Spleen (tissue), 11 donors: ENCODE measurements around the gene CBFA2T2. TPM values are rescaled to one million over a fixed set of nuclear protein-coding genes. Genes with fewer than 3 reads are reported as not detected.
"Not testable (repeated sequence)": the region's sequence is repeated elsewhere in the genome, so short reads cannot be mapped to it uniquely, and the experiment has no call there.

Experiments used
- DNase-seq: peaks from one replicate; pipeline ENCODE4 v3.0.0-alpha.2; 2020
- H3K27ac ChIP-seq, 8 donors: fragments of 200-600 bp; sonication (generic) in 7 of 8; 1 replicate in 4 of 8; 2 replicates in 4 of 8; pipeline versions ENCODE4 v1.5.0 to v1.8.0; 2016 to 2021; ENCODE audit warnings: inconsistent platforms in 4 of 8, mild to moderate bottlenecking in 4 of 8, moderate library complexity in 1 of 8
- H3K27me3 ChIP-seq, 7 donors: fragments of 200-600 bp; sonication (generic) in 6 of 7; replicated peaks in 1 of 7; 1 replicate in 4 of 7; 2 replicates in 3 of 7; pipeline versions ENCODE4 v1.5.0 to v1.8.0; 2016 to 2021; ENCODE audit warnings: inconsistent platforms in 3 of 7, mild to moderate bottlenecking in 1 of 7
- H3K36me3 ChIP-seq, 6 donors: fragments of 200-600 bp; sonication (generic) in 5 of 6; 1 replicate in 4 of 6; 2 replicates in 2 of 6; pipeline versions ENCODE4 v1.5.0 to v1.8.0; 2016 to 2021; ENCODE audit warnings: inconsistent platforms in 2 of 6
- H3K4me1 ChIP-seq, 6 donors: fragments of 200-600 bp; sonication (generic) in 5 of 6; 1 replicate in 3 of 6; 2 replicates in 3 of 6; pipeline versions ENCODE4 v1.5.0 to v1.8.0; 2016 to 2021; ENCODE audit warnings: inconsistent platforms in 3 of 6
- H3K4me3 ChIP-seq, 8 donors: fragments of 200-600 bp; sonication (generic) in 7 of 8; 1 replicate in 4 of 8; 2 replicates in 4 of 8; pipeline versions ENCODE4 v1.5.0 to v1.8.0; 2016 to 2021; ENCODE audit warnings: inconsistent platforms in 4 of 8, mild to moderate bottlenecking in 4 of 8, moderate library complexity in 2 of 8
- H3K9me3 ChIP-seq, 8 donors: fragments of 200-600 bp; sonication (generic) in 7 of 8; 1 replicate in 4 of 8; 2 replicates in 4 of 8; pipeline versions ENCODE4 v1.5.0 to v1.8.0; 2016 to 2021; ENCODE audit warnings: inconsistent platforms in 4 of 8
- POLR2A ChIP-seq, 3 donors: fragments of 450-650 bp; IDR thresholded peaks; one replicate each; pipeline ENCODE4 v1.5.1; 2017; ENCODE audit warnings: antibody characterized with exemption in 3 of 3, mild to moderate bottlenecking in 1 of 3
- POLR2AphosphoS5 ChIP-seq, 3 donors: sonication (generic); formaldehyde crosslinking; IDR thresholded peaks; one replicate each; pipeline ENCODE4 v1.5.1; 2017; ENCODE audit warnings: antibody characterized with exemption in 3 of 3
- WGBS, 5 donors: extraction: QIAGEN DNeasy Blood & Tissue Kit in 3 of 5; methylation state at CpG; one replicate each; pipeline versions ENCODE4 v1.1.5 to v1.1.7; 2013 to 2018; 5-methylcytosine and 5-hydroxymethylcytosine counted together
- intact Hi-C: fragments of 100-400 bp; cut with DNase I; formaldehyde crosslinking; loops from one replicate; pipeline ENCODE4 v1.15.0; 2023; ENCODE audit warnings: low total_unique reads
- polyA plus RNA-seq, 3 donors: library from polyadenylated mRNA; stranded (reverse); fragments of 200-250 nt; gene quantifications; one replicate each; pipeline ENCODE4 v1.2.1, GENCODE V29; 2013
- total RNA-seq, 7 donors: library from RNA; depleted of rRNA in 3 of 7; stranded (reverse); fragments of >200 nt in 3 of 7; fragmentation: NEBNext Ultra II Directional in 4 of 7; extraction: Animal tissue kit (Norgen Biotek cat#: 25700) in 4 of 7; gene quantifications; one replicate each; pipeline versions ENCODE4 v1.1.0 to v1.2.1, GENCODE V29; 2016 to 2021
- TF ChIP-seq, protein P1 (sequence below), 11 experiments: fragments of 200-600 bp in 7 of 11; fragments of 450-650 bp in 4 of 11; sonication (generic) in 4 of 11; IDR thresholded peaks in 8 of 11; conservative IDR thresholded peaks in 3 of 11; 1 replicate in 7 of 11; 2 replicates in 4 of 11; pipeline versions ENCODE4 v1.4.0 to v1.8.0; 2016 to 2021; ENCODE audit warnings: antibody characterized with exemption in 11 of 11, inconsistent platforms in 4 of 11, mild to moderate bottlenecking in 1 of 11
- donor health status: healthy with polysubstance abuse.
- donor health status: DM: no; HTN: no; CAD: no; lungs with moderate emphysema.
- donor health status: DM: no; HTN: no; CAD: no.
- donor health status: Bipolar disorder and iron deficiency.
- donor health status: healthy.
- donor health status: DM: no; HTN: no; CAD: no.
- donor health status: DM: yes; HTN: yes; CAD: no.

The CBFA2T2 gene
- total and polyA plus RNA-seq, 10 donors, result 3.3 to 25.4 (median 17.8) TPM

DNA sequence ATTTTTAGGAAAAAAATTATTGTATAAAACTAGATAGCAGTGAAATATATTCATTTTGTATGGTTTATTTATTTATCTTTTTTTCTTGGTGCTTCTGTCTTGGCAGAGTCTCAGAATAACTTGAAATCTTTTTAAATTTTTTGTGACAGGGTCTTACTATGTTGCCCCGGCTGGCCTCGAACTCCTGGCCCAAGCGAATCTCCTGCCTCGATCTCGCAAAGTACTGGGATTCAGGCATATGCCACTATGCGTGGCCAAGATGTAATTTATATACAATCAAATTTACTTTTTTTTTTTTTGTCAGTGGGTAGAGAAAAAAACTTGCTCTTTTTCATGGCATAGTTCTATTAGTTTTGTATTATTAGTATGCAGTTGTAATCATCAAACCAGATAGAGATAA, 13.7 kb downstream of the CBFA2T2 start:
- Histone ChIP-seq H3K36me3 (no peaks in the 10 kb centered on the region), H3K27ac (no peak overlapping the region), H3K9me3 (no peaks in the 10 kb centered on the region), H3K4me1 (peaks cover 0 to 50% (median 12%) of the 10 kb centered on the region in 6 donors), H3K4me3 (no peak overlapping the region), H3K27me3 (no peaks in the 10 kb centered on the region)
- no peak for TF ChIP-seq POLR2A (IDR thresholded peaks at IDR 0.05)
- TF ChIP-seq, protein P1, sequence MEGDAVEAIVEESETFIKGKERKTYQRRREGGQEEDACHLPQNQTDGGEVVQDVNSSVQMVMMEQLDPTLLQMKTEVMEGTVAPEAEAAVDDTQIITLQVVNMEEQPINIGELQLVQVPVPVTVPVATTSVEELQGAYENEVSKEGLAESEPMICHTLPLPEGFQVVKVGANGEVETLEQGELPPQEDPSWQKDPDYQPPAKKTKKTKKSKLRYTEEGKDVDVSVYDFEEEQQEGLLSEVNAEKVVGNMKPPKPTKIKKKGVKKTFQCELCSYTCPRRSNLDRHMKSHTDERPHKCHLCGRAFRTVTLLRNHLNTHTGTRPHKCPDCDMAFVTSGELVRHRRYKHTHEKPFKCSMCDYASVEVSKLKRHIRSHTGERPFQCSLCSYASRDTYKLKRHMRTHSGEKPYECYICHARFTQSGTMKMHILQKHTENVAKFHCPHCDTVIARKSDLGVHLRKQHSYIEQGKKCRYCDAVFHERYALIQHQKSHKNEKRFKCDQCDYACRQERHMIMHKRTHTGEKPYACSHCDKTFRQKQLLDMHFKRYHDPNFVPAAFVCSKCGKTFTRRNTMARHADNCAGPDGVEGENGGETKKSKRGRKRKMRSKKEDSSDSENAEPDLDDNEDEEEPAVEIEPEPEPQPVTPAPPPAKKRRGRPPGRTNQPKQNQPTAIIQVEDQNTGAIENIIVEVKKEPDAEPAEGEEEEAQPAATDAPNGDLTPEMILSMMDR (IDR thresholded peaks at IDR 0.05 in 8 of 11, conservative IDR thresholded peaks at IDR 0.05 in 3 of 11), result no peak
- 95 to 98% (median 97%) methylated on average over 6 of the region's 6 CpGs for WGBS, 5 donors
- intact Hi-C loops, result no loop called here
- DNase-seq, result no peak

DNA sequence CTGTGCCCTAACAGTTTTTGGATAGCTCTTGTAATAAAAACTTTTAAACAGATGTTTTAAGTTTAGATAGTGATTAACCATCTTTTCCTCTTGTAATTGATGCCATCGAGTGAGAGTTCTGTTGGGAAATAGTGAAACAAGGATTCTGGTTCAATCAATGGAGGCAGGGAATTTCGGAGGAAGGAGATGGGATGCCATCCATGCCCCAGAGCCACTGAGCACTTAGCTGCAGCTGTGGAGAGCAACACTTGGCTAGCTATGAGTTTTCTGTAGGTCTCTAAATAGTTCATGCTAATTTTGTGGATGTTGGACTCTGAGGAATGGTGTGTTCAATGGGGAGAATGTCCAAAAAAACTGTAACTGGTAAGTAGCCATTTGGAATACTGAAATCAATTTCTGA, 16.7 kb downstream of the CBFA2T2 start:
- H3K4me1 ChIP-seq, result peaks cover 0 to 23% (median 3%) of the 10 kb centered on the region in 6 donors
- no peak for DNase-seq
- TF ChIP-seq, protein P1 (IDR thresholded peaks at IDR 0.05 in 8 of 11, conservative IDR thresholded peaks at IDR 0.05 in 3 of 11), result no peak
- no peak for TF ChIP-seq POLR2A (IDR thresholded peaks at IDR 0.05)
- no peak for TF ChIP-seq POLR2AphosphoS5 (IDR thresholded peaks at IDR 0.05)
- no peaks in the 10 kb centered on the region for H3K27me3 ChIP-seq
- no peaks in the 10 kb centered on the region for H3K36me3 ChIP-seq
- no peak overlapping the region for H3K27ac ChIP-seq
- H3K4me3 ChIP-seq, result no peak overlapping the region
- H3K9me3 ChIP-seq, result no peaks in the 10 kb centered on the region
- intact Hi-C loops, result no loop called here
- 83 to 96% (median 88%) methylated on average over 2 of the region's 2 CpGs for WGBS, 5 donors

DNA sequence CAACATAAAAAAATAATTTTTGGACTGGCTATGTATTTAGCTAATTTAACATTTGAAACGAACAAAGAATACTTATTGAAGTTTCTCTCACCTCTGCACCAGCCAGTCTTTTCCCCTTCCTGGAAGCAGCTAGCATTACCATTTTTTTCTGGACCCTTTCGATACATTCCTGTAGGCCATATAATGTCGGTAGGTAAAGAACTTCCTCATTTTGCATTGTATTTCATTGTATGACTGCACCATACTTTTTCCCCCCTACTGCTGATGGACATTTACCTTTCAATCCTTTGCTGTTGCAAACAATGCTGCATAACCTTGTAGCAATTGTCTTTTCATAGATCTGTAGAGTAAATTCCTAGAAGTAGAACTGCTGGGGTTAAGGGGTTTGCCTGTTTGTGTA, 17.6 kb downstream of the CBFA2T2 start:
- Histone ChIP-seq H3K4me3 (no peak overlapping the region), H3K27ac (no peak overlapping the region), H3K36me3 (no peaks in the 10 kb centered on the region), H3K9me3 (no peaks in the 10 kb centered on the region), H3K27me3 (no peaks in the 10 kb centered on the region), H3K4me1 (peaks cover 0 to 28% (median 3%) of the 10 kb centered on the region in 6 donors)
- TF ChIP-seq POLR2A (IDR thresholded peaks at IDR 0.05), result no peak
- no peak for TF ChIP-seq POLR2AphosphoS5 (IDR thresholded peaks at IDR 0.05)
- TF ChIP-seq, protein P1 (IDR thresholded peaks at IDR 0.05 in 8 of 11, conservative IDR thresholded peaks at IDR 0.05 in 3 of 11), result no peak
- no peak for DNase-seq
- intact Hi-C loops, result no loop called here
- WGBS, 5 donors, result 56 to 66% (median 60%) methylated on average over 3 of the region's 3 CpGs

DNA sequence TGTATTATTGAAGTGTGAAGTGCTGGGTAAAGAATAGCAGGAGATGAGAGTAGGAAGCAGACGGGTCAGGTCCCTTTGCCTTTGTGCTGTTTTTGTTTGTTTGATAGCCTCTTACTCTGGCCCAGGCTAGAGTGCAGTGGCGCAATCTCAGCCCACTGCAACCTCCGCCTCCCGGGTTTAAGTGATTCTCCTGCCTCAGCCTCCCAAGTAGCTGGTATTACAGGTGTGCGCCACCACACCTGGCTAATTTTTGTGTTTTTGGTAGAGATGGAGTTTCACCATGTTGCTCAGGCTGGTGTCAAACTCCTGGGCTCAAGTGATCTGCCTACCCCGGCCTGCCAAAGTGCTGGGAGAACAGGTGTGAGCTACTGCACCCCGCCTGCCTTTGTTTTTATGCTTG, 18.1 kb downstream of the CBFA2T2 start:
- H3K27ac ChIP-seq, result not testable (repeated sequence)

DNA sequence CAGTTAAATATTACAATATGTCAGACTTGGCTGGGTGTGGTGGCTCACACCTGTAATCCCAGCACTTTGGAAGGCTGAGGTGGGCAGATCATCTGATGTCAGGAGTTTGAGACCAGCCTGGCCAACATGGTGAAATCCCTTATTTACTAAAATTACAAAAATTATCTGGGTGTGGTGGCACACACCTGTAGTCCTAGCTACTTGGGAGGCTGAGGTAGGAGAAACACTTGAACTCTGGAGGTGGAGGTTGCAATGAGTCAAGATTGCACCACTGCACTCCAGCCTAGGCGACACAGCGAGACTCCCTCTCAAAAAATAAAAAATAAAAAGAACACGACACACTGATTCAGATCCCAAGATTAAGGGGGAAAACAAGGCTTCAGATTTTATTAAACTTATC, 19.2 kb downstream of the CBFA2T2 start:
- H3K27me3 ChIP-seq, H3K9me3 ChIP-seq, H3K27ac ChIP-seq, DNase-seq, H3K4me3 ChIP-seq, intact Hi-C loops, H3K36me3 ChIP-seq: not testable (repeated sequence)
- 98% methylated on average over 3 of the region's 3 CpGs for WGBS, 5 donors
- H3K4me1 ChIP-seq, result peaks cover 0 to 21% (median 3%) of the 10 kb centered on the region in 6 donors

More for the DNA sequence above, 18.1 kb downstream of the CBFA2T2 start:
- WGBS, 5 donors, result 92 to 98% (median 96%) methylated on average over 7 of the region's 7 CpGs
- H3K27me3 ChIP-seq, DNase-seq, H3K4me3 ChIP-seq, H3K36me3 ChIP-seq, intact Hi-C loops, H3K9me3 ChIP-seq: not testable (repeated sequence)
- peaks cover 0 to 30% (median 3%) of the 10 kb centered on the region in 6 donors for H3K4me1 ChIP-seq

DNA sequence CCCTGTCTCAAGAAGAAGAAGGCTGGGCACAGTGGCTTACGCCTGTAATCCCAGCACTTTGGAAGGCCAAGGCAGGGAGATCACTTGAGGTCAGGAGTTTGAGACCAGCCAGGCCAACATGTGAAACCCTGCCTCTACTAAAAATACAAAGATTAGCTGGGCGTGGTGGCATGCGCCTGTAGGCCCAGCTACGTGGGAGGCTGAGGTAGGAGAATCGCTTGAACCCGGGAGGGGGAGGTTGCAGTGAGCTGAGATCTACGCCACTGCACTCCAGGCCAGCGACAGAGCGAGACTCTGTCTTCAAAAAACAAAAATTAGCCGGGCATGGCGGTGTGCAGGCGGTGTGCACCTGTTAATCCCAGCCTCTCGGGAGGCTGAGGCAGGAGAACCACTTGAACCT, 22.0 kb downstream of the CBFA2T2 start:
- WGBS, 5 donors, result 90 to 98% (median 95%) methylated on average over 13 of the region's 13 CpGs
- peaks cover 0 to 27% (median 4%) of the 10 kb centered on the region in 6 donors for H3K4me1 ChIP-seq
- H3K9me3 ChIP-seq, DNase-seq, H3K4me3 ChIP-seq, H3K27ac ChIP-seq, H3K27me3 ChIP-seq, H3K36me3 ChIP-seq, intact Hi-C loops: not testable (repeated sequence)
